ENCODE results near the gene PPP2R2C.

PPP2R2C gene

DNA sequence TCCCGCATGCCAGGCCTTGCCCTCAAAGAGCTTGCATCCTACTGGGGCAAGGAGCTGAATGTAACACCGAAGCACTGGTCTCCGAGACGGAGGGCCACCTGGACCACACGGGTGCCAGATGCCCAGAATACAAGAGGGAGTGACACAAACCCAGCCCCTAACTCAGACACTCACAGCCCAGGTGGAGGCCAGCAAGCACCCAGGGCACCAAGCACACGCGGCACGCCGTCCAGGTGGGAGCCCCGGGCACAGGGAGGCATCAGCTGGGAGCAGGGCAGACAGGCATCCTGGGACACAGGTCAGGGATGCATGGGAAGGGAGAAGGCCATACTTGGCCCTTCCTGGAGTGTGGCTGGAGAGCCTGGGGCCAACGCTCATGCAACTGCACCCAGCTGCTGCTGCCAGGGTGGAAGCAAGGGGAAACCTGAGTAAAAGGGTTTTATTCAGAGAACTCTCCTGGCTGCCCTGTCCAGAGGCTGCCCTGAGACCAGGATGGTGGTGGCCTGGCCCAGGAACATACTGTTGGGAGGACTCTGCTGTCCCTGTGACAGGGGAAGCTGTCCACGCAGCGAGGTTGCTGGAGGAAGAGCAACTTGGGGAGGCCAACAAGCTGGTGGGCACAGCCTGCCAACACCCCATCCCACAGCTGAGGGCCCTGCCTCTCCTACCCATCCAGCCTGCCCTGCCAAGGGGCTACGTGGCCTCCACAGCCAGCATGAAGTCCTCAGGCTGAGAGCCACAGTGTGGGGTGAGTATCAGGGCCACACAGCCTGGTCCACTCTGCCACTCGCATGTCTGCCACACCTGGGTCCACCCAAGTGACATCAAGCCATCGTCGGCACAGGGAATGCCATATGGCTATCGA is 22.2 kb upstream of the PPP2R2C start:
- ATAC-seq (no peak), DNase-seq (no peak)

DNA sequence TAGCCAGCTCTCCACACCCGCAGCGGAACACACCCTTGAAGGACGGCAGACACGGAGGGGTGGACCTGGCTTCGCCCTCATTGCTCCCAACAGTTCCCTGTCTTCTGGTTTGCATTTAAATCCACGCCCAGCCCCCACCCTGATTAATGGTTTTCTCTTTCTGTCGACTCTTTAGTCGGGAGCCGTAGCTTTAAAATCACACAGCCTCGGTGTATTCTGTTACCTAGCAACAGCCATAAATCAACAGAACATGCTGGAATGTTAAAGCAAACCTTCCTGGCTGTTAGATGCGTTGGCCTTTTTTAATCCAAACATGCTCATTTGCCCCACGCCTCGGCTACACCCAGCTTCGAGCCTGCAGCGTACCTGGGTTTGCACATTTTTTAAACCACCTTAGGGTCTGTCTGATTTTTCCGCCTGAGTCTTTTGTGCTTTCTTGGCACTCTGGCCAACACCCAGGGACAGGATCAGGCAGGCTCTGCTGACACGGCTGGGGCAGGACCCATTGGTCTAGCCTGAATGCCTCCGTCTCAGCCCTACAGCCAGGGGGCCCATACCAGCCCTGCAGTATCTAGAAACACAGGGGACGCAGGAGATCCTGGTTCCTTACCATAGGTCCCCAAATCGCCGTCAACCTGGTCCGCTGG is 21.4 kb upstream of the PPP2R2C start:
- ATAC-seq = no peak
- no peak for DNase-seq

DNA sequence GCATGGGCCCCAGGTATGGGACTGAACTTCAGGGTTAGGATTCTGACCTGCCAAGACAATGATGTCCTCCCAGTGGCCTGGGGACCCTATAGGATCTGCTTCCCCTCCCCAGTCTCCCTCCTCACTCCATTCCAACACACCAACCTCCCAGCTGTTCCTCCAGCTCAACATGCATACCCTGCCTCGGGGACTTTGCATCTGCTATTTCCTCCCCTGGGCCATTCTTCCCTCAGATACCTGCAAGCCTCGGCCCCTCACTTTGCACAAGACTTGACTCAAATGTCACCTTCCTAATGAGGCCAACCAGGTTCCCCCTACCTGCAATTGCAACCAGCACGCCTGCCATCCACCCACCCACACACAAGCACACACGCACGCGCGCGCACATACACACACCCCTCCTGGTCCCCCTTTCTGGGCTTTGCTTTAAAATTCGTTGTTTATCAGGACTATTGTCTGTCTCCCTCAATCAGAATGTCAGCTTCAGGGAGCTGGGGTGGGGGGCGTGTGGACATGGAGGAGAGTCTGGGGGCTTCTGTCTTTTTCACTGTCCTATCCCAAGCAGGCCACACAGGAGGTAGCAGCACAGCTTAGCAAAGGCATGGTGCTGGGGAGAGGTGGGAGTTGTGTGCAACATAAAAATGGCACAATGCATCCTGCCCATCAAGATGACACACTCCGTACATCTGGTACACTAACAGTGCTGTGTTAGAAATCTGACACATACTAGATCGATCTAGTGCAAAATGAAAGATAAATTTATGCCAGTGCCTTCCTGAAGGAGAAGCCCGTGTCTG is 20.6 kb upstream of the PPP2R2C start:
- ATAC-seq = no peak
- no peak for DNase-seq

DNA sequence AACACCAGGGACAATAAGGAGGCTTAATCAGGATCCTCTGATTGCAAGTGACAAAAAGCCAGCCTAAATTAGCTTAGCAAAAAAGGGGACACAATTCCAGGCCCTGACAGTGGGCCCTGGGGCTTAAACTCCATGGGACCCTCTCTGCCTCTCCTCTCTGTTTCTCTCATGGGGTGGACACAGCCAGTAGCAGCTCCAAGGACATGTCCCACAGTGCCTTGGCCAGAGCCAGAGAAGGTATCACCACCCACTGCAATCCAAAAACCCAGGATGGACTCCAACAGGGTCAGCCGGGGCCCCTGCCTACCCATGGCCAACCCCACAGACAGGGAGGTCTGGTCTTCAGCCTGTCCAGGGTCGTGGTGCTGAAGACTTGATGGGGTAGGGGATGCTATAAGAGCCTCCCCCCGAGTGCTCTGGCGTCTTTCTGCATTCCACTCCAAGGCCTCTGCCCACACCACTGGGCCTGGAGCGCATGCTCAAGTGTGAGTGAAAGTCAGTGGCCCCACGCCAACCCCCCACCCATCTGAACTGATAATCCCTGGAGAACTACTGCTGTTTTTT is 19.7 kb upstream of the PPP2R2C start:
- DNase-seq = no peak

DNA sequence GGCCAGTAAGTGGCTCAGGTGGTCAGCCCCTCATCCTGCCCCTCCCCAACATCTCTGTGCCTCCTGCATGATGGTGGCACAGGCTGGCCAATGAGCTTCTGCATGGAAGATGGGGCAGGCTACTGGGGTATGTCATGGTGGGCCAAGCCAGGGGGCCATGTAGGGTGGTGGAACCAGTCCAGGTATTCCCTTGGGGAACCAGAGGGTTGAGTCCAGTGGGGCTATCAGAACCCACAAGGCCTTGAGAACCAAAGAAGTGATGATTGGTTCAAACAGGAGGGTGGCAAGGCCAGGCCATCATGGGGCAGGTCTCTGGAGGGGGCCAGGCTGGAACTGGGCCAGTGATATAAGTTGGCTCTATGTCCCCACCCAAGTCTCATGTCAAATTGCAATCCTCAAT is 18.8 kb upstream of the PPP2R2C start:
- ATAC-seq = no peak
- DNase-seq = no peak

More for the DNA sequence above, 19.7 kb upstream of the PPP2R2C start:
- ATAC-seq = no peak

DNA sequence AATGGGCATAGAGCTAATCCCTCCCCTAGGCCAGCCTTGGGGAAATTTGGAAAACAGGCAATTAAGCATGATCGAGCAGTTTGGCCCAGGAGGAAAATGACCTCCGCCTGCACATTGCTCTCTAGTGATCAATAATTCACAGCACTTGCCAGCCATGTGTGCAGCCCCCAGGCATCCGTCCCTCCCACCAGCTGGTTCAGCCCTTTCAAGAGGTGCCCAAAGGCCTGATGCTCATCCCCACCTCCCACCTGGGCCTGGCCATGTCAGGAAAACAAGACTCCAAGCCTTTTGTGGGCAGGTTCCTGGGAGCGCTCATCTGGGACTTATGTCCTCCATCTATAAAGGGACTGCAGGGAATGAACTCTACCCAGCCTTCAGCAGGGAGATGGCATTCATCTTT is 17.5 kb upstream of the PPP2R2C start:
- no peak for ATAC-seq
- no peak for DNase-seq

GRCh38 chr4:6487466-6487865 is 15.1 kb upstream of the PPP2R2C start:
- DNase-seq (no peak), ATAC-seq (no peak)

- DNase-seq (no peak), ATAC-seq (no peak)
Observed at GRCh38 chr4:6480534-6481088, 8.2 kb upstream of the PPP2R2C start.

GRCh38 chr4:6478546-6479220 is 6.3 kb upstream of the PPP2R2C start:
- DNase-seq (no peak), ATAC-seq (no peak)

DNA sequence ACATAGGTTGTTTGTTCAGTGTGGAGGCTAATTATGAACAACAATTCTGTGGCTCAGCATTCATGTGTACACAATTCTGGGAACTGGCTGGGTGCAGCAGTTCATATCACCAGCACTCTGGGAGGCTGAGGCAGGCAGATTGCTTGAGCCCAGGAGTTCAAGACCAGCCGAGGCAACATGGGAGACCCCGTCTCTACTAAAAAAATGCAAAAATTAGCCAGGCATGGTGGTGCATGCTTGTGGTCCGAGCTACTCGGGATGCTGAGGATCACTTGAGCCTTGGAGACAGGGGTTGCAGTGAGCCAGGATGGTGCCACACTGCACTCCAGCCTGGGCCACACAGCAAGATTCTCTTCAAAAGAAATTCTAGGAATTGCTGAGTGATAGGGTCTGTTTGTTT is 4.5 kb upstream of the PPP2R2C start:
- no peak for DNase-seq
- no peak for ATAC-seq

- DNase-seq = no peak
- ATAC-seq = no peak
Observed at GRCh38 chr4:6475492-6476020, 3.1 kb upstream of the PPP2R2C start.

DNA sequence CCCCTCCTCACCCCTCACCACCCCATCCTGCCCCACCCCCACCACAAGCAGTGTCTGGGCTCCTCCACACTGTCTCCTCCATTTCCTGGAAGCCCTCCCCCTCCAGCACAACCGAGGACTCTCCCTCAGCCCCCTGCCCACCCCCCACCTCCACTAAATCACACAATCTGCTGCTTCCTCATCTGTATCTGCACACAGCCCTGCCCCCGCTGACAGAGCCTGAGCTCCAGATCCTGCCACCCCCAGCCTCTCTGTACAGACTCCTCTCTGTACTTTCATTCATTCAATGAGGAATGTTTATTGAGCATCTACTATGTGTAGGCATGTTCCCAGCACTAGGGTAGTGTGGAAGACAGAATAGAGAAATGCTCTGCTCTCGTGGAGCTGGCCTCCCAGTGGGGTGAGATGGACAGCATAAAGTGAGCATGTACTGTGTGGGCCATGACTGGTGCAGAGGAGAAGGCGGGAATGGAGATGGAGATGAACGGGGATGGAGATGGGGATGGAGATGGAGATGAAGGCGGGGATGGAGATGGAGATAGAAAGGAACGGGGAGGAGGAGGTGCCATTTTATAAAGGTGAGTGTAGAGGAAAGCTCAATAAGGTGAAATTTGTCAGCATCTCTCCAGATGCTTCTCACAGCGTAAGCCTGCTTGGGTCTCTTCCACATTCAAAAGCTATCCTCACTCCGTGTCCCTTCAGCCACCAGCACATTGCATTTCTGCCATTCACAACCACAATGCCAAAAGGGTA is 2.5 kb upstream of the PPP2R2C start:
- ATAC-seq (no peak), DNase-seq (no peak)

GRCh38 chr4:6474053-6474568 is 1.7 kb upstream of the PPP2R2C start:
- no peak for DNase-seq
- ATAC-seq = no peak

- no peak for ATAC-seq
- no peak for DNase-seq
Observed at GRCh38 chr4:6473264-6474052, 1.0 kb upstream of the PPP2R2C start.

GRCh38 chr4:6472008-6472386 is 417 bp downstream of the PPP2R2C start:
- DNase-seq (no peak), ATAC-seq (no peak)

DNA sequence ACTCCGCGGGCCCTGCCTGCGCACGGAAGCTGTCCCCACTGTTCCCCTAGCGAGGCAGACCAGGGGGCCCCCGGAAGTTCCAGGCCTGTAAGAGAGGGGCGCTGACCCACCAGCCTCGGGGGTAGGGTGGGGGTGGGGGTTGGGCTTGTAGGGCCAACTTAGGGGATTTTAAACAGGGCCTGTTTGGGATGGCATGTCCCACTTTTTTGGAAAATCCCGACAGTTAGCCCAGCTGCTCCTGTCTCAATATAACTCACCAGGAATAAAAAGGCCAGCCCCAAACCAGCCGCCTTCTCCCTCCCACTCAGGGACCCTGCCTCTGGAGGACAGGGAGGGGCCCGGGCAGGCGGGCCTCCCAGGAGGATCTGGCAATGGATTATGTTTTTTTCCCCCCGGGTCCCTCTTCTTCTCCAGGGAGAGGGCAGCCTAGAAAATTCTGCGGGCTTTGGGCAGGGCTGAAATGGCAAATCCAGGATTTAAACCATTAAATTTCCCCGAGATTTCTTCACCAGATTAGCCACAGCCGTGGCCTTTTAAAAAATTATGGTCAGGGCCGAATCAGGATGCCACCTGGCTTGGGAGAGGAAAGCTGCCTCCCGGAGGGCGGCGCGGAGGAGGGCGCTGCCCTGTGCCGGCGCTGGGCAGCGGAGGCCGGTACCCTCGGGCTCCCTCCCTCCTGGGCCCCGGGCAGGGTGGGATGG is 957 bp downstream of the PPP2R2C start:
- ATAC-seq (no peak), DNase-seq (no peak)

- peak; percentile 9 for DNase-seq
Observed at GRCh38 chr4:6470502-6471306, 1.7 kb downstream of the PPP2R2C start.

GRCh38 chr4:6469898-6470501 is 2.4 kb downstream of the PPP2R2C start:
- ATAC-seq (no peak), DNase-seq (no peak)

More at GRCh38 chr4:6470502-6471306, 1.7 kb downstream of the PPP2R2C start:
- ATAC-seq = no peak

Data from stimulated activated naive CD8-positive, alpha-beta T cell treated with anti-CD3 and anti-CD28 coated beads, Interleukin-15, Interleukin-2, amounts not matched to agents 100 U/mL and 50 U/mL, for 24 hours (primary cell).